Ishikawa (cell line): ENCODE data around the gene PPP4R2.

Source experiments
- CREB1 ChIP-seq: IDR thresholded peaks from 2 replicates; pipeline ENCODE4 v1.6.1; 2012; ENCODE audit warnings: low read depth
- FOXM1 ChIP-seq: IDR thresholded peaks from 2 replicates; pipeline ENCODE4 v1.6.1; 2012; ENCODE audit warnings: low read depth, borderline replicate concordance
- RAD21 ChIP-seq: IDR thresholded peaks from 2 replicates; pipeline ENCODE4 v1.6.1; 2012; ENCODE audit warnings: low read depth
- REST ChIP-seq: IDR thresholded peaks from 2 replicates; pipeline ENCODE4 v1.6.1; 2012; ENCODE audit warnings: low read depth, mild to moderate bottlenecking
- TCF12 ChIP-seq: IDR thresholded peaks from 2 replicates; pipeline ENCODE4 v1.6.1; 2012; ENCODE audit warnings: low read depth
- USF1 ChIP-seq: IDR thresholded peaks from 2 replicates; pipeline ENCODE4 v1.6.1; 2012
- YY1 ChIP-seq: IDR thresholded peaks from 2 replicates; pipeline ENCODE4 v1.6.1; 2012; ENCODE audit warnings: low read depth

GRCh38 chr3:72968266-72968664 is 28.3 kb upstream of the PPP4R2 start:
- TF ChIP-seq REST = no peak
- no peak for TF ChIP-seq USF1
- TF ChIP-seq CREB1 = no peak
- no peak for TF ChIP-seq TCF12
- TF ChIP-seq RAD21 = no peak
- TF ChIP-seq FOXM1 = no peak
- TF ChIP-seq YY1 = no peak
